ENCODE data around the gene LRRIQ1.

- TF ChIP-seq NFATC3 (CRISPR knock-in tag; IDR thresholded peaks at IDR 0.05), result no peak
- TF ChIP-seq ZNF280D (CRISPR knock-in tag; IDR thresholded peaks at IDR 0.05), result no peak
- TF ChIP-seq EZH2 (conservative IDR thresholded peaks at IDR 0.05; ENCODE audit: low read depth, low read length), result no peak
- TF ChIP-seq AHDC1 (CRISPR knock-in tag; IDR thresholded peaks at IDR 0.05; ENCODE audit: borderline replicate concordance), result no peak
- TF ChIP-seq NBN (conservative IDR thresholded peaks at IDR 0.05), result no peak
- TF ChIP-seq BHLHE40 (IDR thresholded peaks at IDR 0.05; ENCODE audit: low read length), result no peak
- no peak for TF ChIP-seq ZBTB1 (CRISPR knock-in tag; IDR thresholded peaks at IDR 0.05; ENCODE audit: borderline replicate concordance)
- TF ChIP-seq CCAR2 (optimal IDR thresholded peaks at IDR 0.05; ENCODE audit: low read depth, low read length), result no peak
- no peak for TF ChIP-seq XBP1 (CRISPR knock-in tag; IDR thresholded peaks at IDR 0.05)
- no peak for TF ChIP-seq TBX2 (CRISPR knock-in tag; IDR thresholded peaks at IDR 0.05; ENCODE audit: borderline replicate concordance)
- no peak for TF ChIP-seq ZNF619 (CRISPR knock-in tag; IDR thresholded peaks at IDR 0.05)
- no peak for TF ChIP-seq ASH2L (IDR thresholded peaks at IDR 0.05; ENCODE audit: insufficient read length, low read depth, low read length)
- no peak for TF ChIP-seq POLR2AphosphoS5 (IDR thresholded peaks at IDR 0.05; ENCODE audit: low read depth, low read length)
Measured at GRCh38 chr12:85257671-85258070, 221.5 kb downstream of the LRRIQ1 start.
